AG04450 (cell line): ENCODE results near the gene MED25. TPM values are rescaled to one million over a fixed set of nuclear protein-coding genes. Genes with fewer than 3 reads are reported as not detected.
A peak's percentile ranks its signal among the peaks of the same experiment; 100 is the strongest.

Experiments
- CTCF ChIA-PET: fragments of 300-600, 350-600 bp; formaldehyde crosslinking; extraction: SDS; loops from one replicate; lab custom pipeline; 2022; ENCODE audit warnings: antibody characterized with exemption, inconsistent platforms; lab: Charles Lee
- POLR2A ChIA-PET: fragments of 350-600 bp; formaldehyde crosslinking; extraction: SDS; loops from one replicate; lab custom pipeline; 2021; ENCODE audit warnings: antibody characterized with exemption, inconsistent platforms; lab: Yijun Ruan, JAX
- DNase-seq: peaks from one replicate; pipeline ENCODE4 v3.0.0-alpha.2; 2011; ENCODE audit warnings: low read depth, low spot score
- H3K27ac ChIP-seq: one replicate; pipeline ENCODE4 v1.5.1; 2012; ENCODE audit warnings: low read depth, low read length, control low read depth
- H3K27me3 ChIP-seq: one replicate; pipeline ENCODE4 v1.6.0; 2012; ENCODE audit warnings: low read length; ENCODE audit not compliant: control insufficient read depth, insufficient read depth
- H3K4me3 ChIP-seq: 2 replicates; pipeline ENCODE4 v1.5.1; 2011; ENCODE audit warnings: mild to moderate bottlenecking, low read depth, low read length, control low read depth
- H3K9me3 ChIP-seq: 2 replicates; pipeline ENCODE4 v1.5.1; 2012; ENCODE audit warnings: low read length; ENCODE audit not compliant: control insufficient read depth, insufficient read depth
- CTCF ChIP-seq: IDR thresholded peaks from 2 replicates; pipeline ENCODE4 v1.5.1; 2011; ENCODE audit warnings: low read depth, low read length, control low read depth, inconsistent platforms
- polyA plus RNA-seq: library from polyadenylated mRNA; depleted of rRNA; stranded (reverse); fragments of >200 nt; gene quantifications from 2 replicates; pipeline ENCODE4 v1.2.3, GENCODE V29; 2011

Gene MED25
- polyA plus RNA-seq, 1 experiment: 12.6 TPM

GRCh38 chr19:49805822-49806619, 12.1 kb upstream of the MED25 start:
- CTCF ChIA-PET: interaction anchor here (0.5 kb wide), 1 partner anchor 20 kb away, joined by 3 read pairs; no protein-coding TSS in a partner anchor
- DNase-seq: no peak

GRCh38 chr19:49806620-49806959, 11.5 kb upstream of the MED25 start:
- H3K4me3 ChIP-seq: no peak overlapping the region
- CTCF ChIA-PET: no interaction called here
- no peaks in the 10 kb centered on the region for H3K27me3 ChIP-seq
- no peak for DNase-seq
- H3K27ac ChIP-seq: no peak overlapping the region
- POLR2A ChIA-PET: no interaction called here
- H3K9me3 ChIP-seq: no peaks in the 10 kb centered on the region; the same call in 1 of the 2 replicates
- TF ChIP-seq CTCF: no peak

More at GRCh38 chr19:49805822-49806619, 12.1 kb upstream of the MED25 start:
- no peak overlapping the region for H3K4me3 ChIP-seq
- no peaks in the 10 kb centered on the region; the same call in 1 of the 2 replicates for H3K9me3 ChIP-seq
- POLR2A ChIA-PET: no interaction called here
- H3K27me3 ChIP-seq: no peaks in the 10 kb centered on the region
- no peak for TF ChIP-seq CTCF
- no peak overlapping the region for H3K27ac ChIP-seq

- no peak for DNase-seq
- H3K9me3 ChIP-seq: no peaks in the 10 kb centered on the region; the same call in 1 of the 2 replicates
- no peak overlapping the region for H3K27ac ChIP-seq
- POLR2A ChIA-PET: no interaction called here
- H3K4me3 ChIP-seq: no peak overlapping the region
- CTCF ChIA-PET: interaction anchor here (1.0 kb wide), 1 partner anchor 12 kb away, joined by 3 read pairs; no protein-coding TSS in a partner anchor
- no peaks in the 10 kb centered on the region for H3K27me3 ChIP-seq
- TF ChIP-seq CTCF: no peak
Observed at GRCh38 chr19:49807058-49807903, 10.8 kb upstream of the MED25 start.

- no peak for DNase-seq
- Histone ChIP-seq H3K27me3 (no peaks in the 10 kb centered on the region), H3K9me3 (no peaks in the 10 kb centered on the region; the same call in 1 of the 2 replicates), H3K27ac (no peak overlapping the region), H3K4me3 (peak overlapping the region; percentile 22)
- ChIA-PET POLR2A (interaction anchor here (1.0 kb wide), 1 partner anchor 117 kb away, joined by 4 read pairs; the partner anchor contains the start of gene CPT1C), CTCF (interaction anchor here (1.0 kb wide), 1 partner anchor 11 kb away, joined by 3 read pairs; no protein-coding TSS in a partner anchor)
- TF ChIP-seq CTCF: no peak
Observed at GRCh38 chr19:49807904-49808675, 10.0 kb upstream of the MED25 start.
